ENCODE results near the gene MAGI1.

Gene MAGI1

GRCh38 chr3:65314916-65315315 lies 723.8 kb downstream of the MAGI1 start:
- H3K9me3 ChIP-seq: no peaks in the 10 kb centered on the region
- H3K4me1 ChIP-seq (ENCODE audit: control insufficient read depth in 1 of 2, insufficient read depth in 1 of 2, low read depth in 1 of 2, low read length in 1 of 2): no peaks in the 10 kb centered on the region
- no peaks in the 10 kb centered on the region for H3K27me3 ChIP-seq
- TF ChIP-seq CTCF (IDR thresholded peaks at IDR 0.05): no peak
- H3K4me3 ChIP-seq (ENCODE audit: low read depth in 1 of 2, low read length in 1 of 2): no peak overlapping the region
- H3K27ac ChIP-seq: no peak overlapping the region
- H3K36me3 ChIP-seq: no peaks in the 10 kb centered on the region

DNA sequence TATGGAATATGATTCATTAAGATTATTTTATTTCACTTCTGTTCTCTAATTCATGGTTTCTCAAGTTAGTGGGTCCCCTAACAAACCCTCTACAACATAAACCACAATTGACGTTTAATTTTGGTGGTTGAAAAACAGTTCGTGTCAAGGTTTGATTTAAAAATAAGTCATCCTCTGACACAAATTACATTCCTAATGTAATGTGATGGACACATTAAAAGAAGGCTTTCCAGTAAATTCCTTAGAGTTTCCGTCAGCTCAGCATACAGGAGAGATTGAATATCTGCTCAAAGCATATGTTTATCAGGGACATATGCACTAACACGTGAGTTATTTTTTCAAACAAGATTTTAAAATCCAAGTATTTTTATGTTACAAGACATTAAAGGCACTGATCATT lies 724.4 kb downstream of the MAGI1 start:
- Histone ChIP-seq H3K4me1 (ENCODE audit: control insufficient read depth in 1 of 2, insufficient read depth in 1 of 2, low read depth in 1 of 2, low read length in 1 of 2) (no peaks in the 10 kb centered on the region), H3K9me3 (no peaks in the 10 kb centered on the region), H3K27me3 (no peaks in the 10 kb centered on the region), H3K36me3 (no peaks in the 10 kb centered on the region), H3K4me3 (ENCODE audit: low read depth in 1 of 2, low read length in 1 of 2) (no peak overlapping the region), H3K27ac (no peak overlapping the region)
- no peak for TF ChIP-seq CTCF (IDR thresholded peaks at IDR 0.05)

DNA sequence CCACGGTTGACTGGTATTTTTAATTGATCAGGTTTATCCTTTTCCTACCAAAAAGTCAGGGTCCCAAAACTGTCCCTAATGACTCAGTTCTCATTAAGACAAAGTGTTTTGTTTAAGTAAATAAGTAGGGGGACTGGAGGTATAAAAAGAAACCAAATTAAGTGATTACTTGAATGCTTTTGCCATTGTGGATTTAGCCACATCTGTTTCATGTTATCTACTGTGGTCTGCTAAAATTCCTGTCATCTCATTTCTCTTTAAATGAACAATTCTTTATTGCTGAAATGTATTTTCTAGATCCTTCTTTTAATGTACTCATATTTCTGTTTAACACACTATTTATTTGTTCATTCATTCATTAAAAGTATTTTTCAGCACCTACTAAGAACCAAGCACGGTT lies 725.1 kb downstream of the MAGI1 start:
- no peak for TF ChIP-seq CTCF (IDR thresholded peaks at IDR 0.05)
- H3K36me3 ChIP-seq: no peaks in the 10 kb centered on the region
- H3K27me3 ChIP-seq: no peaks in the 10 kb centered on the region
- no peaks in the 10 kb centered on the region for H3K4me1 ChIP-seq (ENCODE audit: control insufficient read depth in 1 of 2, insufficient read depth in 1 of 2, low read depth in 1 of 2, low read length in 1 of 2)
- no peak overlapping the region for H3K4me3 ChIP-seq (ENCODE audit: low read depth in 1 of 2, low read length in 1 of 2)
- H3K27ac ChIP-seq: no peak overlapping the region
- H3K9me3 ChIP-seq: no peaks in the 10 kb centered on the region

DNA sequence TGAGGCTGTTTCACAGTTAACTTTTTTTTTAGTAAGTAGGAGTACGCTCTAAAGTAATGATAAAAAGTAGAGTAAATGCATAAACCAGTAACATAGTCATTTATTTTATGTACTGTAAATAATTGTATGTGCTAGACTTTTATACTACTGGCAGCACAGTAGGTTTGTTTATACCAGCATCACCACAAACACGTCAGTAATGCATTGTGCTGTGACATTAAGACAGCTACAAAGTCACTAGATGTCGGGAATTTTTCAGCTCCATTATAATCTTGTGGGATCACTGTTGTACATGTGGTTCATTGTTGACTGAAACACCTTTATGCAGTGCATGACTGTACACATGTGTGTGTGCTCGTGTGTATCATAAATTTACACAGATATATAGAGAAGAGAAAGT lies 732.9 kb downstream of the MAGI1 start:
- H3K27me3 ChIP-seq: no peaks in the 10 kb centered on the region
- H3K9me3 ChIP-seq: no peaks in the 10 kb centered on the region
- no peaks in the 10 kb centered on the region for H3K36me3 ChIP-seq
- no peak overlapping the region for H3K4me3 ChIP-seq (ENCODE audit: low read depth in 1 of 2, low read length in 1 of 2)
- no peak overlapping the region for H3K27ac ChIP-seq
- no peak for TF ChIP-seq CTCF (IDR thresholded peaks at IDR 0.05)
- no peaks in the 10 kb centered on the region for H3K4me1 ChIP-seq (ENCODE audit: control insufficient read depth in 1 of 2, insufficient read depth in 1 of 2, low read depth in 1 of 2, low read length in 1 of 2)

Data from neutrophil (primary cell).